Measurements from ENCODE around the gene MEGF6.

DNA sequence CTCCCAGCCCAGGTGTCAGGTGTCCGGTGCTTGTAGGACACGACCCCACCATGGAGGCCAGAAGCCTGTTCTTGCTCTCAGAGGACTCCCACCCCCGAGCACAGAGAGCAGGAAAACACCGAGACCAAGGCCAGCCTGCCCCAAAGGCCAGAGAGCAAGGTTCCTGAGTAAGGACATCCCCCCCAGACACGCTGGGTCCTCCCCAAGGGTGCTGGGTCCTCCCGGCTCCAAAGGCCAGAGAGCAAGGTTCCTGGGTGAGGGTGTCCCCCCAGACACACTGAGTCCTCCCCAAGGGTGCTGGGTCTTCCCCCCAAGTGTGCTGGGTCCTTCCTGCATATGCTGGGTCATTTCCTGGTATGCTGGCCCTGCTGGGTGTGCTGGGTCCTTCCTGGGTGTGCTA lies 40.0 kb downstream of the MEGF6 start:
- TF ChIP-seq, protein P1, sequence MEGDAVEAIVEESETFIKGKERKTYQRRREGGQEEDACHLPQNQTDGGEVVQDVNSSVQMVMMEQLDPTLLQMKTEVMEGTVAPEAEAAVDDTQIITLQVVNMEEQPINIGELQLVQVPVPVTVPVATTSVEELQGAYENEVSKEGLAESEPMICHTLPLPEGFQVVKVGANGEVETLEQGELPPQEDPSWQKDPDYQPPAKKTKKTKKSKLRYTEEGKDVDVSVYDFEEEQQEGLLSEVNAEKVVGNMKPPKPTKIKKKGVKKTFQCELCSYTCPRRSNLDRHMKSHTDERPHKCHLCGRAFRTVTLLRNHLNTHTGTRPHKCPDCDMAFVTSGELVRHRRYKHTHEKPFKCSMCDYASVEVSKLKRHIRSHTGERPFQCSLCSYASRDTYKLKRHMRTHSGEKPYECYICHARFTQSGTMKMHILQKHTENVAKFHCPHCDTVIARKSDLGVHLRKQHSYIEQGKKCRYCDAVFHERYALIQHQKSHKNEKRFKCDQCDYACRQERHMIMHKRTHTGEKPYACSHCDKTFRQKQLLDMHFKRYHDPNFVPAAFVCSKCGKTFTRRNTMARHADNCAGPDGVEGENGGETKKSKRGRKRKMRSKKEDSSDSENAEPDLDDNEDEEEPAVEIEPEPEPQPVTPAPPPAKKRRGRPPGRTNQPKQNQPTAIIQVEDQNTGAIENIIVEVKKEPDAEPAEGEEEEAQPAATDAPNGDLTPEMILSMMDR (IDR thresholded peaks at IDR 0.05), result no peak
- no peak for TF ChIP-seq POLR2A (IDR thresholded peaks at IDR 0.05)

Measured in suprapubic skin (tissue), 3 donors.